Measurements from ENCODE around the gene TPK1. TPM values are rescaled to one million over a fixed set of nuclear protein-coding genes. Genes with fewer than 3 reads are reported as not detected.

TPK1 gene
- total RNA-seq, 1 donor from 2014 or later, result 11.5 TPM

GRCh38 chr7:144519925-144520324, 315.9 kb downstream of the TPK1 start:
- H3K27me3 Mint-ChIP-seq (ENCODE audit: insufficient read depth), result no peaks in the 10 kb centered on the region
- H3K27ac Mint-ChIP-seq, result no peak overlapping the region
- intact Hi-C loops (cut with micrococcal nuclease), result no loop called here
- DNase-seq (ENCODE audit: low spot score), result no peak
- no peak overlapping the region for H3K4me3 Mint-ChIP-seq
- H3K9me3 Mint-ChIP-seq, result no peaks in the 10 kb centered on the region
- no peaks in the 10 kb centered on the region for H3K4me1 Mint-ChIP-seq (ENCODE audit: low read depth)
- H3K36me3 Mint-ChIP-seq (ENCODE audit: low read depth), result no peaks in the 10 kb centered on the region

GRCh38 chr7:144518360-144518759, 317.5 kb downstream of the TPK1 start:
- Mint-ChIP-seq H3K36me3 (ENCODE audit: low read depth) (no peaks in the 10 kb centered on the region), H3K9me3 (no peaks in the 10 kb centered on the region), H3K27ac (no peak overlapping the region), H3K27me3 (ENCODE audit: insufficient read depth) (no peaks in the 10 kb centered on the region), H3K4me1 (ENCODE audit: low read depth) (no peaks in the 10 kb centered on the region), H3K4me3 (no peak overlapping the region)
- intact Hi-C loops (cut with micrococcal nuclease), result no loop called here
- DNase-seq (ENCODE audit: low spot score), result no peak

GRCh38 chr7:144517749-144518148, 318.1 kb downstream of the TPK1 start:
- no peak overlapping the region for H3K27ac Mint-ChIP-seq
- no peak overlapping the region for H3K4me3 Mint-ChIP-seq
- no peak for DNase-seq (ENCODE audit: low spot score)
- no peaks in the 10 kb centered on the region for H3K27me3 Mint-ChIP-seq (ENCODE audit: insufficient read depth)
- H3K4me1 Mint-ChIP-seq (ENCODE audit: low read depth), result no peaks in the 10 kb centered on the region
- H3K9me3 Mint-ChIP-seq, result no peaks in the 10 kb centered on the region
- no peaks in the 10 kb centered on the region for H3K36me3 Mint-ChIP-seq (ENCODE audit: low read depth)
- intact Hi-C loops (cut with micrococcal nuclease), result no loop called here

- H3K27me3 Mint-ChIP-seq (ENCODE audit: insufficient read depth), result no peaks in the 10 kb centered on the region
These were observed 318.9 kb downstream of the TPK1 start for GRCh38 chr7:144516729-144517525.

GRCh38 chr7:144513334-144513733, 322.5 kb downstream of the TPK1 start:
- Mint-ChIP-seq H3K27ac (no peak overlapping the region), H3K36me3 (ENCODE audit: low read depth) (no peaks in the 10 kb centered on the region), H3K4me3 (no peak overlapping the region), H3K27me3 (ENCODE audit: insufficient read depth) (no peaks in the 10 kb centered on the region), H3K4me1 (ENCODE audit: low read depth) (peaks cover 7% of the 10 kb centered on the region), H3K9me3 (no peaks in the 10 kb centered on the region)
- intact Hi-C loops (cut with micrococcal nuclease), result no loop called here
- no peak for DNase-seq (ENCODE audit: low spot score)

More at GRCh38 chr7:144516729-144517525, 318.9 kb downstream of the TPK1 start:
- no peak overlapping the region for H3K27ac Mint-ChIP-seq
- H3K9me3 Mint-ChIP-seq, result no peaks in the 10 kb centered on the region
- H3K4me3 Mint-ChIP-seq, result no peak overlapping the region
- no peaks in the 10 kb centered on the region for H3K4me1 Mint-ChIP-seq (ENCODE audit: low read depth)
- intact Hi-C loops (cut with micrococcal nuclease), result no loop called here
- H3K36me3 Mint-ChIP-seq (ENCODE audit: low read depth), result no peaks in the 10 kb centered on the region
- DNase-seq (ENCODE audit: low spot score), result no peak

- H3K27me3 Mint-ChIP-seq (ENCODE audit: insufficient read depth), result no peaks in the 10 kb centered on the region
- H3K4me3 Mint-ChIP-seq, result no peak overlapping the region
- H3K36me3 Mint-ChIP-seq (ENCODE audit: low read depth), result no peaks in the 10 kb centered on the region
- no peak for DNase-seq (ENCODE audit: low spot score)
- intact Hi-C loops (cut with micrococcal nuclease), result no loop called here
- no peaks in the 10 kb centered on the region for H3K9me3 Mint-ChIP-seq
- peaks cover 7% of the 10 kb centered on the region for H3K4me1 Mint-ChIP-seq (ENCODE audit: low read depth)
- no peak overlapping the region for H3K27ac Mint-ChIP-seq
These were observed 325.2 kb downstream of the TPK1 start for GRCh38 chr7:144510621-144511020.

- no peaks in the 10 kb centered on the region for H3K27me3 Mint-ChIP-seq (ENCODE audit: insufficient read depth)
- DNase-seq (ENCODE audit: low spot score), result no peak
- peaks cover 7% of the 10 kb centered on the region for H3K4me1 Mint-ChIP-seq (ENCODE audit: low read depth)
- H3K9me3 Mint-ChIP-seq, result no peaks in the 10 kb centered on the region
- H3K36me3 Mint-ChIP-seq (ENCODE audit: low read depth), result no peaks in the 10 kb centered on the region
- intact Hi-C loops (cut with micrococcal nuclease), result no loop called here
- H3K4me3 Mint-ChIP-seq, result no peak overlapping the region
- H3K27ac Mint-ChIP-seq, result no peak overlapping the region
These were observed 327.2 kb downstream of the TPK1 start for GRCh38 chr7:144508702-144509101.

GRCh38 chr7:144503215-144503614, 332.6 kb downstream of the TPK1 start:
- Mint-ChIP-seq H3K27me3 (ENCODE audit: insufficient read depth) (no peaks in the 10 kb centered on the region), H3K9me3 (no peaks in the 10 kb centered on the region), H3K4me3 (no peak overlapping the region), H3K27ac (no peak overlapping the region), H3K36me3 (ENCODE audit: low read depth) (no peaks in the 10 kb centered on the region), H3K4me1 (ENCODE audit: low read depth) (no peaks in the 10 kb centered on the region)
- intact Hi-C loops (cut with micrococcal nuclease), result no loop called here
- no peak for DNase-seq (ENCODE audit: low spot score)

- H3K4me1 Mint-ChIP-seq (ENCODE audit: low read depth), result no peaks in the 10 kb centered on the region
These were observed 335.6 kb downstream of the TPK1 start for GRCh38 chr7:144500225-144500624.

GRCh38 chr7:144497282-144497681, 338.6 kb downstream of the TPK1 start:
- Mint-ChIP-seq H3K36me3 (ENCODE audit: low read depth) (no peaks in the 10 kb centered on the region), H3K4me1 (ENCODE audit: low read depth) (no peaks in the 10 kb centered on the region), H3K27me3 (ENCODE audit: insufficient read depth) (no peaks in the 10 kb centered on the region), H3K9me3 (no peaks in the 10 kb centered on the region), H3K27ac (no peak overlapping the region), H3K4me3 (no peak overlapping the region)
- DNase-seq (ENCODE audit: low spot score), result no peak
- intact Hi-C loops (cut with micrococcal nuclease), result no loop called here

More at GRCh38 chr7:144500225-144500624, 335.6 kb downstream of the TPK1 start:
- Mint-ChIP-seq H3K27ac (no peak overlapping the region), H3K27me3 (ENCODE audit: insufficient read depth) (no peaks in the 10 kb centered on the region), H3K4me3 (no peak overlapping the region), H3K9me3 (no peaks in the 10 kb centered on the region), H3K36me3 (ENCODE audit: low read depth) (no peaks in the 10 kb centered on the region)
- no peak for DNase-seq (ENCODE audit: low spot score)
- intact Hi-C loops (cut with micrococcal nuclease), result no loop called here

GRCh38 chr7:144494355-144494754, 341.5 kb downstream of the TPK1 start:
- H3K27ac Mint-ChIP-seq, result no peak overlapping the region
- DNase-seq (ENCODE audit: low spot score), result no peak
- no peaks in the 10 kb centered on the region for H3K9me3 Mint-ChIP-seq
- H3K4me3 Mint-ChIP-seq, result no peak overlapping the region
- peaks cover 5% of the 10 kb centered on the region for H3K4me1 Mint-ChIP-seq (ENCODE audit: low read depth)
- no peaks in the 10 kb centered on the region for H3K36me3 Mint-ChIP-seq (ENCODE audit: low read depth)
- intact Hi-C loops (cut with micrococcal nuclease), result no loop called here
- no peaks in the 10 kb centered on the region for H3K27me3 Mint-ChIP-seq (ENCODE audit: insufficient read depth)

GRCh38 chr7:144489504-144489903, 346.3 kb downstream of the TPK1 start:
- intact Hi-C loops (cut with micrococcal nuclease), result no loop called here
- H3K27me3 Mint-ChIP-seq (ENCODE audit: insufficient read depth), result no peaks in the 10 kb centered on the region

GRCh38 chr7:144488977-144489376, 346.9 kb downstream of the TPK1 start:
- Mint-ChIP-seq H3K4me3 (no peak overlapping the region), H3K9me3 (no peaks in the 10 kb centered on the region), H3K4me1 (ENCODE audit: low read depth) (peaks cover 5% of the 10 kb centered on the region), H3K27me3 (ENCODE audit: insufficient read depth) (no peaks in the 10 kb centered on the region), H3K27ac (no peak overlapping the region), H3K36me3 (ENCODE audit: low read depth) (no peaks in the 10 kb centered on the region)
- no peak for DNase-seq (ENCODE audit: low spot score)
- intact Hi-C loops (cut with micrococcal nuclease), result no loop called here

More at GRCh38 chr7:144489504-144489903, 346.3 kb downstream of the TPK1 start:
- no peak for DNase-seq (ENCODE audit: low spot score)
- no peaks in the 10 kb centered on the region for H3K36me3 Mint-ChIP-seq (ENCODE audit: low read depth)
- no peak overlapping the region for H3K27ac Mint-ChIP-seq
- H3K4me1 Mint-ChIP-seq (ENCODE audit: low read depth), result peaks cover 5% of the 10 kb centered on the region
- H3K9me3 Mint-ChIP-seq, result no peaks in the 10 kb centered on the region
- no peak overlapping the region for H3K4me3 Mint-ChIP-seq

- Mint-ChIP-seq H3K27me3 (ENCODE audit: insufficient read depth) (no peaks in the 10 kb centered on the region), H3K4me1 (ENCODE audit: low read depth) (peaks cover 5% of the 10 kb centered on the region), H3K4me3 (no peak overlapping the region), H3K27ac (no peak overlapping the region), H3K9me3 (no peaks in the 10 kb centered on the region), H3K36me3 (ENCODE audit: low read depth) (no peaks in the 10 kb centered on the region)
- intact Hi-C loops (cut with micrococcal nuclease), result no loop called here
- DNase-seq (ENCODE audit: low spot score), result no peak
These were observed 348.0 kb downstream of the TPK1 start for GRCh38 chr7:144487901-144488300.
